ENCODE results near the gene AADACL2. TPM values are rescaled to one million over a fixed set of nuclear protein-coding genes. Genes with fewer than 3 reads are reported as not detected.

AADACL2 gene
- total and polyA plus RNA-seq, 8 donors: not detected

DNA sequence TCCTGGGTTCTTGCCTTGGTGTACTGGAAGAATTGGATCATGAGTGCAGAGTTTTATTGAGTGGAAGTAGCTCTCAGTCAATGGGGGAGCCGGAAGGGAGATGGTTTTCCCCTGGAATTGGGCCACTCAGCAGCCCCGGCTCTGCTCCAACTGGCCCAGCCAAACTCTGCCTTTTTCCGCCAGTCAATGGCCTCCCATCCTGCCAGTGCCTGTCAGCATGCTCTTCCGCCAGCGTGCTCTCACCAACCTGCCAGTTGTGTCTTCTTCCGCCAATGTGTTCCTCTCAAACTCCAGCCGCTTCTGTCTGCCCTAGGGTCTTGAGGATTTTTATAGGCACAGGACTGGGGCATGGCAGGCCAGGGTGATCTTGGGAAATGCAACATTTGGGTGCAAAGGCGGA is 12.4 kb upstream of the AADACL2 start:
- intact Hi-C loops (cut with DNase I): no loop called here
- Histone ChIP-seq H3K4me1 (no peaks in the 10 kb centered on the region), H3K27me3 (no peaks in the 10 kb centered on the region), H3K36me3 (no peaks in the 10 kb centered on the region), H3K4me3 (no peak overlapping the region), H3K9me3 (peaks cover 0 to 13% of the 10 kb centered on the region in 2 donors), H3K27ac (no peak overlapping the region)
- no peak for TF ChIP-seq CTCF (IDR thresholded peaks at IDR 0.05)
- DNase-seq: no peak
- ATAC-seq: no peak

DNA sequence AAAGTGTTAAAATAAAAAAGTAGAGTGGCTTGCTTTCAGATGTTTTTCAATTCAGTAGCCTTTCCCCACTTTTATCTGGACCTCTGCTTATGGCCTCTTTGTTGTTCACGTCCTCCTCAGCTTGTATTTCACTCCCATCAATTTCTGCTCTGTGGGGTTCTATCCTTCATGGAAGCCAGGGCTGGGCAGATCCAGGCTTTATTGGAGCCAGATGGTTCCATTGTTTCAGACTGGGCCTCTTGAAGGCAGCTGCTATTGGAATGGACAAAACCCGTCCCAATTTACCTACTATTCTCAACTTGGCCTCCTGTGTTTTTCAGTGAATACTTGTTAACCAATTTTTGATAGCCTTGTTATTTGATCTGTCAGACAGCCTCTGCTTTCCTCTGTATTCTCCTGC is 10.9 kb upstream of the AADACL2 start:
- no peaks in the 10 kb centered on the region for H3K27me3 ChIP-seq

DNA sequence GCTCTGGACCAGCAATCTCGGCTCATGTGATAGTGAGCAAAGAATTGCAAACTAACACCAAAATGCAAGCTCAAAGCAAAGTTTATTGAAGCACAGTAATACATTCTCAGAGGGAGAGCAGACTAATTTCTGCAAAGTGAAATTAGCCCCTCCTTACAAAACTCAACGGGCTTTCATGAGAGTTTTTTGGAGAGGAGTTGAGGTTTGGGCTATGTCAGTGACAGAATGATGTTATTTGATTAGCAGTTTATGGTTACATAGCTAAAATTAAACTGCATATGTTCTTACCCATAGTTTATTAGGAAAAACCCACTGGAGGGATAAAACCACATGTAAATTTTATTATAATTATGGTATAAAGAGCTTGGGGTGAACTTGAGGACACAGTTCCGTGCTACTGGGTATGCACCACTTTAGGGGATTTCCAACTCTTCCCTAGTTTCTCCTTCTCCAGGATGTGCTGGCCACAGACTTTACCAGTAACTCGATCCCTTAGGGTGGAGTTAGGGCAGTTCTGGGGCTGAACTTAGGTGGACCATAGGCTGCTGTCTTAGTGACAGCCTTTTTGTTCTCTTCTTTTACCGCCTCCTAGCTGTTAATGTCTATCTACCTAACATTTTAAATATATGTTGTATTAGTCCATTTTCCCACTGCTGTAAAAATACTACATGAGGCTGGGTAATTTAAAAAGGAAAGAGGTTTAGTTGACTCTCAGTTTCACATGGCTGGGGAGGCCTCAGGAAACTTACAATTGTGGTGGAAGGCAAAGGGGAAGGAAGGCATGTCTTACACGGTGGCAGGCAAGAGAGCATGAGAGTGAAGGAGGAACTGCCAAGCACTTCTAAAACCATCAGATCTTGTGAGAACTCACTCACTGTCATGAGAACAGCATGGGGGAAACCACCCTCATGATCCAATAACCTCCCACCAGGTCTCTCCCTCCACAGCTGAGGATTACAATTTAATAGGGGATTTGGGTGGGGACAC is 8.9 kb upstream of the AADACL2 start:
- Histone ChIP-seq H3K27ac (no peak overlapping the region), H3K4me1 (no peaks in the 10 kb centered on the region), H3K36me3 (no peaks in the 10 kb centered on the region), H3K9me3 (peaks cover 0 to 13% of the 10 kb centered on the region in 2 donors), H3K27me3 (no peaks in the 10 kb centered on the region), H3K4me3 (no peak overlapping the region)
- no peak for ATAC-seq
- no peak for DNase-seq
- no peak for TF ChIP-seq CTCF (IDR thresholded peaks at IDR 0.05)
- intact Hi-C loops (cut with DNase I): no loop called here

More for the DNA sequence above, 10.9 kb upstream of the AADACL2 start:
- H3K9me3 ChIP-seq: peaks cover 0 to 13% of the 10 kb centered on the region in 2 donors
- no peaks in the 10 kb centered on the region for H3K36me3 ChIP-seq
- no peak overlapping the region for H3K4me3 ChIP-seq
- DNase-seq (no peak), ATAC-seq (no peak)
- H3K27ac ChIP-seq: no peak overlapping the region
- intact Hi-C loops (cut with DNase I): no loop called here
- TF ChIP-seq CTCF (IDR thresholded peaks at IDR 0.05): no peak
- no peaks in the 10 kb centered on the region for H3K4me1 ChIP-seq

- DNase-seq (no peak), ATAC-seq (no peak)
- no peaks in the 10 kb centered on the region for H3K36me3 ChIP-seq
- H3K4me1 ChIP-seq: no peaks in the 10 kb centered on the region
- no peak for TF ChIP-seq CTCF (IDR thresholded peaks at IDR 0.05)
- no peak overlapping the region for H3K27ac ChIP-seq
- peaks cover 0 to 13% of the 10 kb centered on the region in 2 donors for H3K9me3 ChIP-seq
- no peak overlapping the region for H3K4me3 ChIP-seq
- H3K27me3 ChIP-seq: no peaks in the 10 kb centered on the region
- intact Hi-C loops (cut with DNase I): no loop called here
These were observed 7.7 kb upstream of the AADACL2 start for GRCh38 chr3:151726016-151726415.

DNA sequence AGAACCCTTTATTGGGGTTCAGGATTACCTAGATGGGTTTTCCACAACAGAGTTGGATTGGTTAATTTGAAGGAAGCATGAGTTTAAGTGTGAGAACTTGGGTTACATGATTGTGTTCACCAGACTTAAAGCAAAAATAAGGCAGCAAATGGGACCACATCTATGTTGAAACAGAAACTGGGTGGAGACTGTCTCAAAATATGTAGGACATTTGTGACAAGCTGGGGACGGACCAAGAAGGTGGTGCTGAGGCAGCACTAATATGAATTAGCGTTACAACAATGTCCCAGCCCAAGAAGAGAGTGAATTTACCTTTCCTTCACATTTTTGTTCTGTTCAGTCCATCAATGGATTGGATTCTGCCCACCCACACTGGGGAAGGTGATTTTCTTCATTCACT is 866 bp upstream of the AADACL2 start:
- H3K4me1 ChIP-seq: no peaks in the 10 kb centered on the region
- H3K9me3 ChIP-seq: no peaks in the 10 kb centered on the region
- no peak overlapping the region for H3K4me3 ChIP-seq
- H3K27ac ChIP-seq: no peak overlapping the region
- no peak for DNase-seq
- no peaks in the 10 kb centered on the region for H3K27me3 ChIP-seq
- intact Hi-C loops (cut with DNase I): no loop called here
- ATAC-seq: no peak
- no peak for TF ChIP-seq CTCF (IDR thresholded peaks at IDR 0.05)
- H3K36me3 ChIP-seq: no peaks in the 10 kb centered on the region

Data from left lung (tissue), 10 donors.